Mucosa of descending colon (tissue), 3 donors: ENCODE measurements around the gene TBC1D2. TPM values are rescaled to one million over a fixed set of nuclear protein-coding genes. Genes with fewer than 3 reads are reported as not detected.

ENCODE experiments used
- ATAC-seq: fragments of 200-7000 bp; cut with Tn5 transposase; one replicate; pipeline ENCODE4 v1.9.1; 2020; ENCODE audit warnings: mild to moderate bottlenecking, moderate library complexity
- DNase-seq, 3 donors: peaks; one replicate each; pipeline ENCODE4 v3.0.0-alpha.2; 2020
- H3K36me3 ChIP-seq: fragments of 200-600 bp; one replicate; pipeline ENCODE4 v1.8.0; 2021; ENCODE audit warnings: low read depth, mild to moderate bottlenecking
- H3K4me1 ChIP-seq: fragments of 200-600 bp; one replicate; pipeline ENCODE4 v1.8.0; 2021; ENCODE audit warnings: low read depth, mild to moderate bottlenecking
- H3K4me3 ChIP-seq: fragments of 200-600 bp; one replicate; pipeline ENCODE4 v1.8.0; 2021; ENCODE audit warnings: mild to moderate bottlenecking
- H3K9me3 ChIP-seq: fragments of 200-600 bp; one replicate; pipeline ENCODE4 v1.8.0; 2021; ENCODE audit warnings: mild to moderate bottlenecking
- intact Hi-C, 2 donors: fragments of 100-400 bp; cut with DNase I in 1 of 2; cut with micrococcal nuclease in 1 of 2; formaldehyde crosslinking; loops; one replicate each; pipeline versions ENCODE4 v1.11.0 to v1.11.1; 2022; cut with DNase I, micrococcal nuclease
- total RNA-seq, 3 donors: library from RNA; stranded (reverse); fragmentation: NEBNext Ultra II Directional in 2 of 3; extraction: Animal tissue kit (Norgen Biotek cat#: 25700) in 2 of 3; gene quantifications; one replicate each; pipeline versions ENCODE4 v1.2.1 to v1.2.4, GENCODE V29; 2021 to 2023
- TF ChIP-seq, protein P1 (sequence below): fragments of 200-600 bp; IDR thresholded peaks from one replicate; pipeline ENCODE4 v1.8.0; 2022; ENCODE audit warnings: antibody characterized with exemption, mild to moderate bottlenecking
- donor health status: DM: no; HTN: no; CAD: no; lungs with moderate emphysema.
- donor health status: DM: no; HTN: no; CAD: no.
- donor health status: DM: no; HTN: yes; CAD: no.

The TBC1D2 gene
- total RNA-seq, 3 donors from 2014 or later, result 19.5 to 33.5 (median 26.9) TPM

DNA sequence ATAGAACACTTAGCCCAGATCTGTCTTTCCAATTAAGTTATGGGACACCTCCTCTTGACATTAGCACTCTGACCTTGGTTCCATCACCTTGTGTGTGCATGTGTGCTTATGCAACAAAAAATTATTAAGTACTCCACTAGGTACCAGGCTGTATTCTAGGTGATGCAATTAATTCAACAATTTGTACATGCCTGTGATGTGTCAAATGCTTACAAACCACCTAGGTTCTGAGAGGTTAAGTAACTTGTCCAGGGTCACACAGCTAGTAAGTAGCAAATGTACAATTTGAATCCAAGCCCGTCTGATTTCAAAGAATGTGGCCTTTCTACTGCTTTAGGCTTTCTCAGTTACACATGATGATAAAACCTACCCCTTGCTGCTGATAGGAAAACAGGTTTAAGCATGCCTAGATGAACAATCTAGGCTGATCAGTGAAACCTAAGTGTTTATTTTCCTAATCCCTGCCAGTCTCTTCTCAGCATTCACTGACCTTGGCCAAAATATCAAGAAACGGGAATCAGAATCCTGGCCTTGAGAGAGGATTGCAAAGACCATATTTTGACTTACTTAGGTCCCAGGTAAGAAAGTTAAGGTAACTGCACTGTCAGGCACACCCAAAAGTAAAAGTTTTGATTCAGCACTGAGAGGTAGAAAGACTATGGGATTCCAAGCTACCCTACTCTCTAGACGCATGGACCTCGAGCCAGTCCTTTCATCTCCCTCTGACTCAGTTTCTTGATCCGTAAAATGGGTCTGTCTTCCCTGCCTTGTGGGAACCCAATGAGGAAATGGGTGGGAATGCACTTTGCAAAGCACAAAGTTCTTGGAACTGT, 1.0 kb downstream of the TBC1D2 start:
- DNase-seq (no peak), ATAC-seq (no peak)
- TF ChIP-seq, protein P1, sequence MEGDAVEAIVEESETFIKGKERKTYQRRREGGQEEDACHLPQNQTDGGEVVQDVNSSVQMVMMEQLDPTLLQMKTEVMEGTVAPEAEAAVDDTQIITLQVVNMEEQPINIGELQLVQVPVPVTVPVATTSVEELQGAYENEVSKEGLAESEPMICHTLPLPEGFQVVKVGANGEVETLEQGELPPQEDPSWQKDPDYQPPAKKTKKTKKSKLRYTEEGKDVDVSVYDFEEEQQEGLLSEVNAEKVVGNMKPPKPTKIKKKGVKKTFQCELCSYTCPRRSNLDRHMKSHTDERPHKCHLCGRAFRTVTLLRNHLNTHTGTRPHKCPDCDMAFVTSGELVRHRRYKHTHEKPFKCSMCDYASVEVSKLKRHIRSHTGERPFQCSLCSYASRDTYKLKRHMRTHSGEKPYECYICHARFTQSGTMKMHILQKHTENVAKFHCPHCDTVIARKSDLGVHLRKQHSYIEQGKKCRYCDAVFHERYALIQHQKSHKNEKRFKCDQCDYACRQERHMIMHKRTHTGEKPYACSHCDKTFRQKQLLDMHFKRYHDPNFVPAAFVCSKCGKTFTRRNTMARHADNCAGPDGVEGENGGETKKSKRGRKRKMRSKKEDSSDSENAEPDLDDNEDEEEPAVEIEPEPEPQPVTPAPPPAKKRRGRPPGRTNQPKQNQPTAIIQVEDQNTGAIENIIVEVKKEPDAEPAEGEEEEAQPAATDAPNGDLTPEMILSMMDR, result no peak
- peak overlapping the region; percentile 71 for H3K4me3 ChIP-seq
- peaks cover 30% of the 10 kb centered on the region for H3K4me1 ChIP-seq
- no peaks in the 10 kb centered on the region for H3K9me3 ChIP-seq
- intact Hi-C loops, result loop anchor here in 1 of 2 donors (10.0 kb wide), 1 partner anchor 180 kb away; no protein-coding TSS in a partner anchor
- no peaks in the 10 kb centered on the region for H3K36me3 ChIP-seq

GRCh38 chr9:98253565-98253964, 1.9 kb downstream of the TBC1D2 start:
- ATAC-seq (no peak), DNase-seq (no peak)
- intact Hi-C loops, result loop anchor here in 1 of 2 donors (10.0 kb wide), 1 partner anchor 179 kb away; no protein-coding TSS in a partner anchor
- no peaks in the 10 kb centered on the region for H3K36me3 ChIP-seq
- TF ChIP-seq, protein P1, result no peak
- H3K4me3 ChIP-seq, result no peak overlapping the region
- peaks cover 36% of the 10 kb centered on the region for H3K4me1 ChIP-seq
- no peaks in the 10 kb centered on the region for H3K9me3 ChIP-seq

GRCh38 chr9:98251551-98251950, 3.9 kb downstream of the TBC1D2 start:
- no peak for DNase-seq
- intact Hi-C loops, result loop anchor here in 1 of 2 donors (10.0 kb wide), 1 partner anchor 177 kb away; no protein-coding TSS in a partner anchor
- H3K9me3 ChIP-seq, result no peaks in the 10 kb centered on the region
- TF ChIP-seq, protein P1, result no peak
- ATAC-seq, result no peak
- peaks cover 54% of the 10 kb centered on the region for H3K4me1 ChIP-seq
- no peaks in the 10 kb centered on the region for H3K36me3 ChIP-seq
- no peak overlapping the region for H3K4me3 ChIP-seq

DNA sequence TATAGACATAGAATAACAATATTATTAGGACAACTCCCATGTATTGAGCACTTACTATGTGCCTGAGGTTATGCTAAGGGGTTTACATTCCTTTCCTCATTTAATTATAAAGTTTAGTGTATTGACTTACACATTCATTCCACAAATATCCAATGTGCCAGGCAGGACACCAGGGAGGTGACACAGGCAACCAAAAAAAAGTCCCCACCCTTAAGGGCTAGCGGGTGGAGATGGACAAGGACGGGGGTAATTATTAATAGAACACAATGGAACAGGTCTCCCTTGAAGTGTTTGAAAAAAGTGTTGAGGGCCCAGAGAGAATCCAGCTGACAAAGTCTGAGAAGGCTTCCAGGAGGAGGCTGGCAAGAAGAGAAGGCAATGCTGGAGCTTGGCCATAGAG, 5.7 kb downstream of the TBC1D2 start:
- no peak for DNase-seq
- Histone ChIP-seq H3K9me3 (no peaks in the 10 kb centered on the region), H3K36me3 (no peaks in the 10 kb centered on the region), H3K4me1 (peaks cover 53% of the 10 kb centered on the region), H3K4me3 (no peak overlapping the region)
- intact Hi-C loops, result loop anchor here in 1 of 2 donors (10.0 kb wide), 1 partner anchor 175 kb away; no protein-coding TSS in a partner anchor
- TF ChIP-seq, protein P1, result no peak
- ATAC-seq, result no peak

DNA sequence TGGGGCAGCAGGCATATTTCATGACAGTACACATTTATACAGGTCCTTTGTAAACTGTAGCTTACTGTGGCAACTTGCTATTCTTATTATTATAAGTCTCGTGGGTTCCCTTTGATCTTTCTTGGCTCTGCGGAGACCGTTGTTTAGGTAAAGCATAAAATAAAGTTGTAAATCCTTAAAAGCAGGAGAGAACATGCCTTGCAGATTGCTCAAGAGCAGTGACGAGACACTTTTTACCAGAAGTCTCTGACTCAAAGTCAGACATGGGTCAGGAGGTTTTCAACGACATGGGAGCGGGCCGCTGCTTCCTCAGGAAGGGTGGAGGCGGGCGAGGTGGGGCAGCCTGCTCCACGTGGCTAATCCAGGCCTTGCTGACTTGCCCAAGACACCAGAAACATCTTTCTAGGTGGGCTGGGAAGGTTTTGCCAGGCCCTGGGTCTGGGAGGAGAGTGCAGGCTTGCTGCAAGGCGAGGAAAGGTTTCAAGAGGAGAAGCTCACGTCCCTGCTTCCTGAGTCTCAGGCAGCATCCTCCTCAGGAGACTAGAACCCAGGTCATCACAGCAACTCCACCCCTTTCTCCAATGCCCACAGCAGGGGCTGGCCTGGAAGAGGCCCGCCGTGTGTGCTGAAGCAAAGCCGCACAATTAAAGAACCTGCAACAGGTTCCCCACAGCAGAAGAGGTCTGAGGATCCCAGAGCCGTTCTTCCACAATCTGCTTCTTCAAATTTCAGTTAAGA, 6.5 kb downstream of the TBC1D2 start:
- peak; percentile 88 for ATAC-seq

More for the DNA sequence above, 6.5 kb downstream of the TBC1D2 start:
- intact Hi-C loops, result no loop called here
- peak; percentile 78 to 91 (median 84) for DNase-seq
- TF ChIP-seq, protein P1, result no peak
- Histone ChIP-seq H3K36me3 (no peaks in the 10 kb centered on the region), H3K4me3 (no peak overlapping the region), H3K9me3 (no peaks in the 10 kb centered on the region), H3K4me1 (peaks cover 46% of the 10 kb centered on the region)
